GM18502 (cell line): ENCODE data around the gene KIF2C.
"Not testable (repeated sequence)": the region's sequence is repeated elsewhere in the genome, so short reads cannot be mapped to it uniquely, and the experiment has no call there.

Source experiments
- ATAC-seq: cut with Tn5 transposase; IDR thresholded peaks from one replicate; pipeline ENCODE4 v1.9.1; 2021; ENCODE audit warnings: mild to moderate bottlenecking; ENCODE audit not compliant: unreplicated experiment, poor library complexity

Gene KIF2C

DNA sequence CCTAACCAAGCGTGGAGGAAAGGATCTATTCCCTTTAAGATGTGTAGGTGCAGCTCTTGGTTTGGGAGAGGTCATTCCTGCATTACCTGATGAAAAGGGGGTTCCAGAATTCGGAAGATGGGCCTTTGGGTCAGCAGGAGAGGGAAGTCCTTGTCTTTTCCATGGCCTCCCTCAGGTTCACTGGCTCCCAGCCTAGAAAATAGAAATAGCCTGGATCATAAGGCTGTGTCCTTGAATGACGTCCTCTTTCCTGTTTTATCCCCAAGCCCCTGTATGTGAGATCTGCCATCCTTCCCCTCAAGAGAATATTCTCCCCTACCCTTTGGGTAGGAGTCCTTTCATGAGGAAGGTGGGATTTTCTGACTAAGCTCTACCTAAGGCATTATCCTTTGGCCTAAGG is 21.2 kb downstream of the KIF2C start:
- no peak for ATAC-seq

DNA sequence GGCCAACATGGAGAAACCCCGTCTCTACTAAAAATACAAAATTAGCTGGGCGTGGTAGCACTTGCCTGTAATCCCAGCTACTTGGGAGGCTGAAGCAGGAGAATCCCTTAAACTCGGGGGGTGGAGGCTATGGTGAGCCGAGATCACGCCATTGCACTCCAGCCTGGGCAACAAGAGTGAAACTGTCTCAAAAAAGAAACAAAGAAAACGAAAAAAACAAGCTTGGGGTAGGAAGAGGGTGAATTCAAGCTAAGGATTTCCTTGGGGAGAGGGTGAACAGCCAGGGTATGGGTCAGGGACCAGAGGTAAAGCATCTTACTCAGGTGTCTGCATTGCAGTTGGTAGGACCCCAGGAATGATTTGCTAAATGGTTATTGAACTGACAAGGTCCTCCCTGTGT is 26.8 kb downstream of the KIF2C start:
- not testable (repeated sequence) for ATAC-seq

DNA sequence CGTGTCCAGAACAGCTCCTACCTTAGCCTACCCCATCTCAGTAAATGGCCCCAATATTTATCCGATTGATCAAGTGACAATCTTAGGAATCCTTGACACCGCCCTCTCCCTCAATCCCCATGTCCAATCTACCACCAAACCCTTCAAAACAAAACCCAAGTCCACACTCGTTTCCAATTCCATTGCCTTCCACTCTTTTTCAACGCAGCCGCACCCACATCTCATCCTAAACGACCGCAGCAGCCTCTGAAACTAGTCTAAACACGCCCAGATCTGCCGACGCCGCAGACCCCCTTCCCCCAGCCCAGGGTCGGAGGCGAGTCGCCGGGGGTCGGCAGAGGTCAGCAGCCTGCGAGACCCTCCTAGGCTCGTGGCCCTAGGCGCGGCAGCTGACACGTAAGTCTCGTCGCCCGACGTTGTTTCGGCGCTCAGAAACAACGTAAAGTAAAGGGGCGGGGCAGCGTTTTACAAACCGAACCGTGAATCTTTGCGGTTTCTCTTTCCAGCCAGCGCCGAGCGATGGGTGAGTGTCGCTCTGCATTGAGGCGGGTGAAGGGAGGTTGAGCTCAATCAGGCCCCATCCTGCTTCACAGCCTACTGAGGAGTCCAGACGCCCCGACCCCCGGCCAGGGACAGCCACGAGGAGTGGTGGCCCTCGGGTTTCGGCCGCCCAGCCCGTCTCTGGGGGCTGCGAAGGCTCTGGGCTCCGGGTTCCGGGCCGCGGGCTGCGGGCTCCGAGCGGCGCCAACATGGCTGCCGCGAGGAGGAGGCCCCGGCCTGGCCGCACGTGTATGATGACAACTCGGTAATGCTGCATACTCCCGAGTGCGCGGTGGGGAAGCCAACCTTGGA is 35.7 kb downstream of the KIF2C start, which contains the start of gene RPS8:
Gene RPS8 (plus strand): TSS at position 463 of the 852 bp plus-strand sequence. CDS start 57 bp downstream, at position 520.
- peak; percentile 70 for ATAC-seq

DNA sequence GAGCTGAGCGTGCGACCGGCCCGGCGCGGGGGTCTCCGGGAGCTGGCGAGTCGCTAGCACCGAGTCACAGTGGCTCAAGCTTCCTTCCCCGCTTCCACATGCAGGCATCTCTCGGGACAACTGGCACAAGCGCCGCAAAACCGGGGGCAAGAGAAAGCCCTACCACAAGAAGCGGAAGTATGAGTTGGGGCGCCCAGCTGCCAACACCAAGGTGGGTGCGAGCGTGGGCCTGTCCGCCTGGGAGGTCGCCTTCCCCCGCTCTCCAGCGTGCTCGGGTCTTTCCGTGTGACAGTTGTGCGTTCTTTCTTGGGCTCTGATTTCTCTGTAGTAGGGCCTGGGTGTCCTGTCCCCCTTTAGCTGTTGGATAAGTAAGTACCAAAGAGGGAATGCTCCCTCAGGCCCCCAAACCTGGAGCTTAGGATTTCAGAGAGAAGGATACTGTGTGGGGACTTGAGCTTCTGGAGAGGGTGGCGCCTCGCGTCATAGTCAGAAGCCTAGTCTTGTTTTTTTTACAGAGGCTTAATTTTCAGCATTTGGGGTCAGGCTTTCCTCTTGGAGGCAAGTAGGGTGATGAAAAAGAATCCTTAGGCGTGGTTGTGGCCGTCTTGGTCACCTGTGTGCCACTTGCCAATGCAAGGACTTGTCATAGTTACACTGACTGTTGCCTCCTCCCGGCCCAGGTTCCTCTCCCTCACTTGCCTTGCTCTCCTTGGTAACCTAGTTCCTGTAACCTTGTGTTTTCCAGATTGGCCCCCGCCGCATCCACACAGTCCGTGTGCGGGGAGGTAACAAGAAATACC is 36.5 kb downstream of the KIF2C start:
- peak; percentile 27 for ATAC-seq

DNA sequence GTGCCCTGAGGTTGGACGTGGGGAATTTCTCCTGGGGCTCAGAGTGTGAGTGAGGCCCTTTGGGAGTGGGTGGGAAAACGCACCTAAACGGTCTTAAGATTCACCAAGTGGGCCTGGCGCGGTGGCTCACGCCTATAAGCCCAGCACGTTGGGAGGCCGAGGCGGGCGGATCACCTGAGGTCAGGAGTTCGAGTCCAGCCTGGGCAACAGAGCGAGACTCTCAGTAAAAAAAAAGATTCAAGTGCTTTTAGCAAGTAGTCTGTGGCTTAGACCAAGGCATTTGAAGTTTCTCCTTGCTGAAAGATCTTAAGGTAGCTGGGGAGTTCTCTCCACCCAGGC is 37.1 kb downstream of the KIF2C start:
- no peak for ATAC-seq

DNA sequence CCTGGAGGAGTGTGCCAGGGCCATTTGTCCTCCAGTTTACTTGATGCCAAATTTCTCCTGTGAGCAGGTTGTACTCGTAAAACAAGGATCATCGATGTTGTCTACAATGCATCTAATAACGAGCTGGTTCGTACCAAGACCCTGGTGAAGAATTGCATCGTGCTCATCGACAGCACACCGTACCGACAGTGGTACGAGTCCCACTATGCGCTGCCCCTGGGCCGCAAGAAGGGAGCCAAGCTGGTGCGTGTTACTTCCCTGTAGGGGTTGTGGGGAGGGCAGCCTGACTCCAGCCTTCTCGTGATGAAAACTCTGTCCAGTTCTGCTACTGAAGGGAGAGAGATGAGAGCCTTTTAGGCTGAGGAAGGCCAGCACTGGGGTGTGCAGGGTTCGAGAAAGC is 37.9 kb downstream of the KIF2C start:
- no peak for ATAC-seq

DNA sequence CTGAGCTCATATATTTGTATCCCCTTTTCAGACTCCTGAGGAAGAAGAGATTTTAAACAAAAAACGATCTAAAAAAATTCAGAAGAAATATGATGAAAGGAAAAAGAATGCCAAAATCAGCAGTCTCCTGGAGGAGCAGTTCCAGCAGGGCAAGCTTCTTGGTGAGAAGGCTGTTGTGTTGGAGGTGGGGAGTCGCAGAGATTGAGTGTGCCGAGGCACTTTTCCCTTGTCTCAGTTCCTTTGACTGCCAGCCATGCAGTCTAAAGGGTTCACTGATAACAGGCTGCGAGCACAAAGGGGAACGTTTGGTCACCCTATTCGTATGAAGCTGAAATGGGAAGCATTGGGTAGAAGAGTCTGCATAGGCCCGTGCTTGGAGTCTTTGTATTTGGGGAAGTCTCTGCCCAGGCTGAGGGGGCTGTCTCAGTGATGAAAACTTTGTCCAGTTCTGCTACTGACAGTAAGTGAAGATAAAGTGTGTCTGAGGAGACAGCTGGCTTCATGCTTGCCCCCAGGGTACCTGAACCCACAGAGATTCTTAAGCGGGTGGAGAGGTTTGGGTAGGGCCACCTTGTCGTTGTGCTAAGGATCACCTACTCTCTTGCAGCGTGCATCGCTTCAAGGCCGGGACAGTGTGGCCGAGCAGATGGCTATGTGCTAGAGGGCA is 38.5 kb downstream of the KIF2C start:
- ATAC-seq = no peak

DNA sequence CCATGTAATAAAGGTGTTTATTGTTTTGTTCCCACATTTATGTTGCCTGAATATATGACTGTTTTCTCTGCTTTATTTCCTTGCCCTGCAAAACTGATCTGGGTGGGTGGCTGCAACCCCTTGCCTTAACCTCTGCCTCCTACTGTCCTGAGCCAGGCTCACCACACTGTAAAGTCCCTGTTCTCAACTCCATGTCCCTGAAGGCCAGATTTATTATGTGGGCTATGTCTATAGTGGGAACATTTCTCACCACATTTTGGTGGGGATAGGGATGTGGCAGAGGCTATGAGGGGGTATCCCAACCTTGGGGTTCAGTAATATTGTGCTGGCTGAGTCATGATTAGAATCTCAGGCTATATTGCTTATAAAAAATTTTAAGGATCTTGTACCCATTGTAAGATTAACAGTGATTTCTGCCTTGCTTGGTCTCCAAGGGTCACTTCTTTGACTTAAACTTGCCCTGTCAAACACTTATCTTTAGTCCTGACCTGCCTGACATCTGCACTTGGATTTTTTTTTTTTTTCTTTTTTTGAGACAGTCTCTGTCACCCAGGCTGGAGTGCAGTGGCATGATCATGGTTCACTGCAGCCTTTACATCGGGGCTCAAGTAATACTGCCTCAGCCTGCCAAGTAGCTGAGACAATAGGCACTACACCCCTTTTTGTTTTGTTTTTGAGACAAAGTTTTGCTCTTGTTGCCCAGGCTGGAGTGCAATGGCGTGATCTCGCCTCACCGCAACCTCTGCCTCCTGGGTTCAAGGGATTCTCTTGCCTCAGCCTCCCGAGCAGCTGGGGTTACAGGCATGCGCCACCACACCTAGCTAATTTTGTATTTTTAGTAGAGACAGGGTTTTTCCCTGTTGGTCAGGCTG is 39.3 kb downstream of the KIF2C start:
- no peak for ATAC-seq

DNA sequence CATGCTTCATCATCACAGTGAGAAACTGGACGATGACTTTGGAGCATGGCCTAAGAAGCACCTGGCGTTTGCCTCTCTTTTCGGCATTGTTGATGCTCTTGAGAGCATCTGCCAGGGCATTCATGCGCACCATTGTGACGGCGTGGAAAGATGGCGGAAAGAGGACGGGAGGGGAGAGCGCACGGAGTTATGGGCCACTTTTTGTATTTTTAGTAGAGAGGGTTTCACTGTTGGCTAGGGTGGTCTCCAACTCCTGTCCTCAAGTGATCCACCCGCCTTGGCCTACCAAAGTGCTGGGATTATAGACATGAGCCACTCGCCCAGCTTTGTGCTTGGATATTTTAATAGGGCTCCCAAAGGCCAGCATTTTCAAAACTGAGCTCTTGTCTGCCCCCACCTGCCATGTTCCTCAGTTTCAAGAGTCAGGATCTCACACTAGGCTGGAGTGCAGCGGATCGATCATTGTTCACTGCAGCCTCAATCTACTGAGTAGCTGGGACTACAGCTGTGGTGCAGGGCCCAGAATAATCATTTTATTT is 41.0 kb downstream of the KIF2C start:
- ATAC-seq = no peak

DNA sequence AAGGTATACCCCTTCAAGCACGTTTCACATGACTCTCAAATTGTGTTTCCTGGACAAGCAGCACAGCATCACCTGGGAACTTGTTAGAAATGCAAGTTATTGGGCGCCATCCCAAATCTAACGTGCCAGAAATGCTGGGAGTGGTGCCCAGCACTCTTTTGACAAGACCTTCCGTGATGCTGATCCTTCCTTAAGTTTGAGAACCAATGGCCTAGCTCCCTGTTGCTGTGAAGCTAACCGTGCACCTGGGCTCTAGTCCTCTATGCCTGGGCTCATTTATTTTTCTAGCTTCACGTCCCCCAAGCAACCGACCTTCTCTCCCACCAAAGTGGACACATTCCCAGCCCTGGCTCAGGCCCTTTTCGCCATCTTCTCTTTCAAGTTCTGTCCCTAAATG is 44.1 kb downstream of the KIF2C start:
- no peak for ATAC-seq

DNA sequence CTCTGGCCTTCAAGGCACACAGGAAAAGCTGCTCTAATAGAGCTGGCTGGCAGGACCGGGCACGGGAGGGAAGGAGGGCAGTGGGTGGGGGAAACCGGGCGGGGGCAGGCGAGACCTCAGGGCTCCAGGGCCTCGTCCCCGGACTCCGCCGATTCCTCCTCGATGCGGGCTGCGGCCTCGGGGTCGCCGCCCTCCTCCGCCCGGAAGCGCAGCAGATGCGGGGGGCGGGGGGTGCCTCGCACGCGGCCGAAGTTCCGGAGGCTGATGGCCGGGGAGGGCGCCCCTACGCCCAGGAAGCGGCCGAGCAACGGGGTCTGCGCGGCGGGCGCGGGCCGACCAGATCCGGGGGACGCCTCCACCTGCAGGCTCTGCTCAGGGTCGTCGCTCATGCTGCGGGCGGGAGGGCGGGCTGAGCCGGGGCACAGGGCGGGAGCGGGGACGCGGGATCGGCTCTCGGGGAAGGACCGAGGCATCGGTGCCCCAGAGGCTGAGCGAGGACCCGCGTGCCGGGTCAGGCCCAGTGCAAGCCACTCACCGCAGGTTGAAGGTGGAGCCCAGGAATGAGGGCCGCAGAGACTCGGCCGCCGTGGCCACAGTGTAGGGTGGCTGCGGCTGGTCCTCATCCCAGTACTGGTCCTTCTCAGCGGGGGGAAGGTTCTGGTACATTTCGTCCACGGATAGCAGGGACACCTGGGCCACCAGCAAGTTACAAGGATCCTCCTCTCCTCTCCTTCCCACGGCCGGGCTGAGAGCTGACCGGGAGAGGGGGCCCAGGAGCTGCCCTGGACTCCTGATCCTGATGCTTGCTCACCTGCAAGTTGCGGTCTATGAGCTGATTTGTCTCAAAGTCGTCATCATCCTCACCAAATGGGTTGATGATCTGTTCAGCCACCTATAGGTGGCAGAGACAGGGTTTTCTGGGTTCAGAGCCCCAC is 44.7 kb downstream of the KIF2C start:
- no peak for ATAC-seq

DNA sequence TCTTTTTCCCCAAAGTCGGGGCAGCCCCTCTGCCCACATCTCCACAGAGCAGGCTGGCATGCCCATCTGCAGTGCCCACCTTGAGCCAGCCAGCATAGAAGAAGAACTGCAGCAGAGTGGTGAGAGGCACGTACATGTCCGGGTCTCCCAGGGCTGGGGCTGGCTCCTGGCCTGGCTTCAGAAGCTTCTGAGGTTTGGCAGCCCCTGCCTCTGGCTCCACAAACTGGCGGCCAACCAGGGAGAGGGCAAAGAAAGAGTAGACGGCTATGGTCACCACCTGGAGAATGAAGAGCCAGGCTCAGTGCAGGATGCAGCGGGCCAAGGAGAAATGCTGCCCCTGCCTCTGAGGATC is 45.4 kb downstream of the KIF2C start:
- ATAC-seq = no peak

DNA sequence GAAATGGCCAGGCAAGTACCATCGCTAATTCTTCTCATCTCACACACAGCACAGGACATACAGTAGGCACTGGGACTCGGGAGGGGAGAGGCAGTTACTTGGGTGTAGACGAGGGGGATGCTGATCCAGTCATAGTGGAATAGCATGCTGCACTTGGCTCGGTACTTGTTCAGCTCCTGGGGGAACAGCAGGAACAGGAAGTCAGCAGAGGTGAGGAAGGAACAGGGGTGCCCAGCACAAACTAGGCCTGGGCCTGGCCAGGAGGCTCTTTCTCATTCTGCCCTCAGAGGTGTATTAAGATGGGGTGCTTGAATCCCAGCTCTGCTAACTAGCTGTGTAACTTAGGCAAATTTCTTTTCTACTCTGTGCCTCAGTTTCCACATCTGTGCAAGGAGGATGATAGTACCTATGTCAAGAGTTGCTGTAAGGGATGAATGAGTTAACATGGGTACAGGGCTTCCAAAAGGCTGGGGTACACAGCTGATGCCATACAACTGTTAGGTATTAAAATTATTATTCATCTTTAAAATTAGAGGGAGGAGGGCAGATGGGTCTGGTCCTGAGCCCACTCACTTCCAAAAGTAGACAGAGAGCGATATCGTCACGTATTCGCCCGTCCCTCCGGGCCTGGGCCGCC is 46.0 kb downstream of the KIF2C start:
- ATAC-seq = no peak

DNA sequence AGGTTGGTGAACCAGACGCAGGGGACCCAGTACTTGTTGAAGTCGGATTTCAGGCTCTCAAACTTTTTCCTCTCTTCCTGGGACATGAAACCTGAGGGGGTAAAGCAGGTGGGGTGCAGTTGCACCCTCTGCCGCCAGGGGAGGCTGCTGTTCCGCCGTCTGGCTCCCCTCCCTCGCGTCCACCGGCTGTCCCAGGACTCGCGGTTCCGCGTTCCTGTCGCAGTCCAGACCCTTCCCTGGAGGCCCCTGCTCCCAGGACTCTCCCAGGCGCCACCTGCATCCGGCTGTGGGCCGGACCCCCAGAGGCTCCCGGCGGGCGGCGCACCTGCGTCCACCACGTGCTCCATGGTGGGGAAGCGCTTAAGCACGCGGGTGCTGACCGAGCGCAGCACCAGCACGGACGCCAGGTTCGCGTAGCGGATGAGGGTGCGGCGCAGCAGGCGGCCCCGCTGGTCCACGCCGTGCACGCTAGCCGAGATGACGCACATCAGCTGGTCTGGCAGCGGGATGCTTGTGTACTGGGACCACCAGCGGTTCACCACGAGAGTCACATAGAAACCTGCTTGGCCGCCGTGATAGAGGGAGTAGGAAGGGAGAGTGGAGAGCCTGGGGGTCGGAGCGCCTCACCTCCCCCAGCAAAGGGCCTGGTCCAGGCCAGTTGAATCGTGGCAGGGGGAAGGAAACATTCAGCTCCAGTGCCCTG is 46.7 kb downstream of the KIF2C start:
- peak; percentile 66 for ATAC-seq

DNA sequence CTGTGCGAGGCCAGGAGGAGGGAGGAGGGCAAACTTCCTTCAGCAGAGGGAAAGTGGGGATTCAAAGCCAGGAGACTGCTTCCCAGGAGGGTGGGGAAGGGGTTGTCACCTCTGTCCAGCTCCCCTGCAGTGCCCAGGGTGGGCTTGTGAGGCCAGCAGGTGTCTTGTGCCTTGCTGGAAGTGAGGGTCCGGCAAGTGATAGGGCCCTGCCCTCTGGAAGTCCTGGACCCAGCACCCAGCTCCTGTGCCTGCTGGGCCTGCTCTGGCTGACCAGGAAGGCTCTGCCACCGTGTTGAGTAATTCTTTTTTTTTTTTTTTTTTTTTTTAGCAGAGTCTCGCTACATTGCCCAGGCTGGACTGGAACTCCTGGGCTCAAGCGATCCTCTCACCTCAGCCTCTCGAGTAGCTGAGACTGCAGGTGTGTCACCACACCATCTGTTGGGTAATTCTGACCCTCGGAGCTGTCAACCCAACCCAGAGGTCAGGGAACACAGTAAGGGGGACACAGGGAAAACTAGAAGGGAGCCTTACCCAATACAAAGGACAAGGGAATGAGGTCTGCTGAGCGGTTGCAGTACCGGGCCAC is 47.3 kb downstream of the KIF2C start:
- no peak for ATAC-seq

DNA sequence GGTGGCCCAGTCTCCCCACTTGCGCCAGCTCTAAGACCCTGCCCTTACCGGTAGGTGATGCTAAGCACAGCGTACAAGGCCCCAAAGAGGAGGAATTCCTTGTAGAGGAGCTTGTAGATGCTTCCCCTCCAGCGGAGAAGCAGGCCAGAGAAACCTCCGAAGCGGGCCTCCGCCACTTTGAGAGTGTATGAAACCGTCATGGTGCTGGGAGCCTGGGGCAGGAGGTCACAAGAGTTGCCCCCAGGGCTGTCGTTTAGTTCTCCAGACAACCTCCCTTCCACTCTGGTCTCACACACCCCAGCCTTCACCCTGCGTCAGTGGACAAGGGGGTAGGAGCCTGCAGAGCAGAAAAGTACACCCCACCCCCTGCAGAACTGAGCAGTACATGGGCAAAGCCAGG is 47.9 kb downstream of the KIF2C start:
- ATAC-seq = no peak

DNA sequence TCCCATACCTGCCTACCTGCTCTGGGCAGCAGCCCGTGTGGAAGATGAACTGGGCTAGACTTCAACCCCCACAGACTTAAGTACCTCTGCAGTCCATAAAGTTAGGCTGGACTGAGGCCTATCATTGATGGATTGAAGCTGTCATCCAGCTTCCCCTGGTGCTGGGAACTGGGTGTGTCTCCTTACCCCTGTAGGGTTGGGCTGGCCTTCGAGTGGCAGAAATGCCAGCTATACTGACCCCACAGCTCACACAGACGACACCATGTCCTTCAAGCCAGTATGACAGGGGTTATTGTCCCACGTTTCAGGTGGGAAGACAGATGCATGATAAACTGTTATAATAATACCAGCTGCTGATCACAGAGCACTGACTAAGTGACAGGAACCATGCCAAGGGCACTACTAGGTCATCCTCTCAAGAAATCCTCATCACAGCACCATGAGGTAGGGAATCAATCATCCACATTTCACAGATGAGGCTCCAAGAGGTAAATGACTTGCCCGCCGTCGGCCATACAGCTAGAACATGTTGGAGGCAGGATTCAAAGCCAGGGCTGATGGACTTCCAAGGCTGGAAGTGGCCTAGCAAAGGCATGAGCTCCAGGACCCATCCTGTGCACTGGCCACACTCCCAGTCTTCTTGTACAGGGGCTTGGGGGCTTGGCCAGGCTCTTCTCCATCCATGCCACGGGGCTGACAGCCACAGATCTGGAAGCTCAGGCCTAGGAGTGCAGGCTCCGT is 48.7 kb downstream of the KIF2C start, which contains the start of gene BEST4:
Gene BEST4 (minus strand): TSS at position 51 of the 741 bp plus-strand sequence. CDS start 465 bp downstream, outside the sequence.
- ATAC-seq = no peak
